Natural killer cell (primary cell): ENCODE measurements around the gene PLEKHH2. TPM values are rescaled to one million over a fixed set of nuclear protein-coding genes. Genes with fewer than 3 reads are reported as not detected.

Experiments
- ATAC-seq, 3 donors: fragments of 150-1000 bp in 2 of 3; fragments of 200-7000 bp in 1 of 3; cut with Tn5 transposase; 1 replicate in 1 of 3; 2 replicates in 2 of 3; pipeline ENCODE4 v1.10.0; 2021; ENCODE audit warnings: mild to moderate bottlenecking in 2 of 3, moderate library complexity in 2 of 3
- DNase-seq, 2 donors: peaks; one replicate each; pipeline versions ENCODE4 v3.0.0 to v3.0.0-alpha.2; 2013 to 2021; ENCODE audit warnings: mixed read lengths in 1 of 2
- H3K27ac ChIP-seq: one replicate; pipeline ENCODE4 v1.5.1; 2013; ENCODE audit warnings: mild to moderate bottlenecking, low read length
- H3K27me3 ChIP-seq: one replicate; pipeline ENCODE4 v1.6.1; 2013; ENCODE audit warnings: low read length; ENCODE audit not compliant: control insufficient read depth, insufficient read depth
- H3K36me3 ChIP-seq: one replicate; pipeline ENCODE4 v1.6.1; 2013; ENCODE audit warnings: low read length; ENCODE audit not compliant: control insufficient read depth, insufficient read depth
- H3K4me1 ChIP-seq: one replicate; pipeline ENCODE4 v1.6.1; 2013; ENCODE audit warnings: low read length; ENCODE audit not compliant: control insufficient read depth, insufficient read depth
- H3K4me3 ChIP-seq: one replicate; pipeline ENCODE4 v1.5.1; 2013; ENCODE audit warnings: low read length
- H3K9me3 ChIP-seq: one replicate; pipeline ENCODE4 v1.6.1; 2013; ENCODE audit warnings: low read length; ENCODE audit not compliant: control insufficient read depth, insufficient read depth
- H3K27ac Mint-ChIP-seq, 2 donors: one replicate each; pipeline ENCODE4 v1.8.0; 2022; ENCODE audit warnings: mild to moderate bottlenecking in 2 of 2, mixed read lengths in 2 of 2, moderate library complexity in 1 of 2
- H3K27me3 Mint-ChIP-seq, 2 donors: one replicate each; pipeline ENCODE4 v1.8.0; 2022; ENCODE audit warnings: low read depth in 2 of 2, mixed read lengths in 2 of 2
- H3K36me3 Mint-ChIP-seq: one replicate; pipeline ENCODE4 v1.8.0; 2022; ENCODE audit warnings: mixed read lengths
- H3K4me1 Mint-ChIP-seq, 2 donors: one replicate each; pipeline ENCODE4 v1.8.0; 2022; ENCODE audit warnings: mixed read lengths in 2 of 2
- H3K4me3 Mint-ChIP-seq: one replicate; pipeline ENCODE4 v1.8.0; 2022; ENCODE audit warnings: mild to moderate bottlenecking, moderate library complexity, mixed read lengths
- H3K9me3 Mint-ChIP-seq, 2 donors: one replicate each; pipeline ENCODE4 v1.8.0; 2022; ENCODE audit warnings: mixed read lengths in 2 of 2
- WGBS: methylation state at CpG from one replicate; pipeline ENCODE4 v1.1.7; 2013; ENCODE audit warnings: missing lambda C conversion rate; ENCODE audit not compliant: insufficient coverage; 5-methylcytosine and 5-hydroxymethylcytosine counted together
- intact Hi-C: fragments of 100-400 bp; cut with micrococcal nuclease; formaldehyde crosslinking; loops from one replicate; pipeline ENCODE4 v1.14.2; 2022
- total RNA-seq, 4 donors: library from RNA; stranded (reverse); fragments of 120-200 nt in 1 of 4; gene quantifications; one replicate each; pipeline versions ENCODE4 v1.2.3 to v1.2.4, GENCODE V29; 2013 to 2022
- TF ChIP-seq, protein P1 (sequence below): fragments of 200-600 bp; IDR thresholded peaks from one replicate; pipeline ENCODE4 v1.8.0; 2022; ENCODE audit warnings: antibody characterized with exemption

Gene PLEKHH2
- total RNA-seq, 3 donors from 2014 or later (not counting 1 experiment from before 2014, with no cell fraction given) = 0.07 to 0.28 (median 0.19) TPM

DNA sequence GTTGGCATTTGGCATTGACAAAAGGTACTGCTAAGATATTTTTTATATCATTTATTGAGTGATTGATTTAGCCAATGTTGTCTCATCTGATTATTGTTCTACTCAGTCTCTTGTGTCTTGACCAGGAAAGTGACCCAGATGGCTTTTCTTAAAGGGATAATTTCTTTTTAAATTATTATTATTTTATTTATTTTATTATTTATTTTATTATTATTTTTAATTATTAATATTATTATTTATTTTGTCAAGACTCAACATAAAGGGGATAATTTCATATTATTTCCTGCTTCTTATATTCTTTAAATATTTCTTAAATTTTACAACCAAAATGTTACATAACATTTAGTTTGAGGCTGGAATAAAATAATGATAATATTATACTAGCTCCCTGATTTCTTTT is 163.8 kb downstream of the PLEKHH2 start:
- Histone ChIP-seq H3K4me1 (no peaks in the 10 kb centered on the region), H3K36me3 (no peaks in the 10 kb centered on the region), H3K4me3 (no peak overlapping the region), H3K27ac (no peak overlapping the region), H3K9me3 (no peaks in the 10 kb centered on the region), H3K27me3 (no peaks in the 10 kb centered on the region)
- TF ChIP-seq, protein P1, sequence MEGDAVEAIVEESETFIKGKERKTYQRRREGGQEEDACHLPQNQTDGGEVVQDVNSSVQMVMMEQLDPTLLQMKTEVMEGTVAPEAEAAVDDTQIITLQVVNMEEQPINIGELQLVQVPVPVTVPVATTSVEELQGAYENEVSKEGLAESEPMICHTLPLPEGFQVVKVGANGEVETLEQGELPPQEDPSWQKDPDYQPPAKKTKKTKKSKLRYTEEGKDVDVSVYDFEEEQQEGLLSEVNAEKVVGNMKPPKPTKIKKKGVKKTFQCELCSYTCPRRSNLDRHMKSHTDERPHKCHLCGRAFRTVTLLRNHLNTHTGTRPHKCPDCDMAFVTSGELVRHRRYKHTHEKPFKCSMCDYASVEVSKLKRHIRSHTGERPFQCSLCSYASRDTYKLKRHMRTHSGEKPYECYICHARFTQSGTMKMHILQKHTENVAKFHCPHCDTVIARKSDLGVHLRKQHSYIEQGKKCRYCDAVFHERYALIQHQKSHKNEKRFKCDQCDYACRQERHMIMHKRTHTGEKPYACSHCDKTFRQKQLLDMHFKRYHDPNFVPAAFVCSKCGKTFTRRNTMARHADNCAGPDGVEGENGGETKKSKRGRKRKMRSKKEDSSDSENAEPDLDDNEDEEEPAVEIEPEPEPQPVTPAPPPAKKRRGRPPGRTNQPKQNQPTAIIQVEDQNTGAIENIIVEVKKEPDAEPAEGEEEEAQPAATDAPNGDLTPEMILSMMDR = no peak
- H3K27me3 Mint-ChIP-seq = peaks cover 0 to 5% of the 10 kb centered on the region in 2 donors
- no peaks in the 10 kb centered on the region for H3K9me3 Mint-ChIP-seq
- no peaks in the 10 kb centered on the region for H3K36me3 Mint-ChIP-seq
- no peaks in the 10 kb centered on the region for H3K4me1 Mint-ChIP-seq
- DNase-seq = no peak
- H3K4me3 Mint-ChIP-seq = no peak overlapping the region
- intact Hi-C loops = no loop called here
- no peak overlapping the region for H3K27ac Mint-ChIP-seq
- no peak for ATAC-seq

DNA sequence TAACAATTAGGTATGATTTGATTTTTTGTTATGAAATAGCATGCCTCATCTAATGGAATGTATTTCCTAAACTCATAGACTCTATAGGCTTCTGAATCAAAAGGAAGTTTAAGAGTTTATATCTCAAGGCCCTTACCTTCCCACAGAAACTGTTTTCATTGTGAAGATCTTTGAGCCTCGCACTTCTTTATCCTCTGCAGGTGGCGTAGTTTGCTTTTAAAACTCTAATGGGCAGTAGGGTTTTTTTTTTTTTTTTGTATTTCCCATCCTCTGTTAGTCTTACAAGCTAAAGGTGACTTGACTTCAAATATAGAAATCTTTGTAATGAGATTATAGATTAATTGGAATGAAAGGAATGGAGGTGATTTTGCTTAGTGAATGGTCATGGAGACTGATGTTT is 165.1 kb downstream of the PLEKHH2 start:
- DNase-seq = no peak
- H3K27ac Mint-ChIP-seq = no peak overlapping the region
- peaks cover 0 to 5% of the 10 kb centered on the region in 2 donors for H3K27me3 Mint-ChIP-seq
- no peaks in the 10 kb centered on the region for H3K9me3 Mint-ChIP-seq
- Histone ChIP-seq H3K4me1 (no peaks in the 10 kb centered on the region), H3K9me3 (no peaks in the 10 kb centered on the region), H3K4me3 (no peak overlapping the region), H3K27me3 (no peaks in the 10 kb centered on the region), H3K36me3 (no peaks in the 10 kb centered on the region), H3K27ac (no peak overlapping the region)
- H3K4me1 Mint-ChIP-seq = no peaks in the 10 kb centered on the region
- intact Hi-C loops = no loop called here
- TF ChIP-seq, protein P1 = no peak
- H3K4me3 Mint-ChIP-seq = no peak overlapping the region
- no peaks in the 10 kb centered on the region for H3K36me3 Mint-ChIP-seq
- no CpG with 5 or more reads among the region's 2 CpGs for WGBS
- ATAC-seq = no peak

DNA sequence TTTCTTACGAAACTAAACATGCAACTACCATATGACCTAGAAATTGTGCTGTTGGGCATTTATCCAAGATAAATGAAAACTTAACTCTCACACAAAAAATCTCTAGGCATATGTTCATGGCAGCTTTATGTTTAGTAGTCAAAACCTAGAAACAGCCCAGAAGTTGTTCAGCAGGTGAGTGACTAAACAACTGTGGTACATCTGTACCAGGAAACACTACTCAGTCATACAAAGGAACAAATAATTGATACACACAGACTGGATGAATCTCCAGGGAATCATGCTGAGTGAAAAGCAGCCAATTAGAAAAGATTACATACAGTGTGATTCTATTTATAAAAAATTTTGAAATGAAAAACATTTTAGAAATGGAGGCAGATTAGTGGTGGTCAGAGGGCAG is 166.1 kb downstream of the PLEKHH2 start:
- Mint-ChIP-seq H3K4me3 (no peak overlapping the region), H3K9me3 (no peaks in the 10 kb centered on the region), H3K27me3 (peaks cover 0 to 5% of the 10 kb centered on the region in 2 donors), H3K4me1 (no peaks in the 10 kb centered on the region), H3K36me3 (no peaks in the 10 kb centered on the region), H3K27ac (no peak overlapping the region)
- intact Hi-C loops = no loop called here
- H3K9me3 ChIP-seq = no peaks in the 10 kb centered on the region
- no peak overlapping the region for H3K4me3 ChIP-seq
- no peak for ATAC-seq
- DNase-seq = no peak
- H3K4me1 ChIP-seq = no peaks in the 10 kb centered on the region
- no peak overlapping the region for H3K27ac ChIP-seq
- TF ChIP-seq, protein P1 = no peak
- no CpG with 5 or more reads among the region's 1 CpG for WGBS
- H3K36me3 ChIP-seq = no peaks in the 10 kb centered on the region
- no peaks in the 10 kb centered on the region for H3K27me3 ChIP-seq

DNA sequence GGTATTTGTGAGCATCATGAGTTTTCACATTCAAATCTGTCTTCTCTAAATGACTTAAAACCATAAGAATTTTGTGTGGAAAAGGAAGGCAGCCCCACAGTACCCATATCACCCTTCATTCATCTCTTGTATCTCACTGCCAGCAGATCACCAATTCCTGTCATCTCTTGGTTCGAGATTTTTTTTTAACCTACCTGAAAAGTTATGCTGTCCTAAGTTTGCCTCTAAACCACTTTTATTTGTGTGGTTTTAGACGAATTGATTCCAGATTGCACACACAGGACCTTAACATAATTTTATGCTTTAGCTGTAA is 169.6 kb downstream of the PLEKHH2 start:
- Histone ChIP-seq H3K36me3 (no peaks in the 10 kb centered on the region), H3K27ac (no peak overlapping the region), H3K4me1 (no peaks in the 10 kb centered on the region), H3K9me3 (no peaks in the 10 kb centered on the region), H3K4me3 (no peak overlapping the region), H3K27me3 (no peaks in the 10 kb centered on the region)
- intact Hi-C loops = no loop called here
- no peak for DNase-seq
- Mint-ChIP-seq H3K4me3 (no peak overlapping the region), H3K9me3 (no peaks in the 10 kb centered on the region), H3K27ac (no peak overlapping the region), H3K4me1 (no peaks in the 10 kb centered on the region), H3K27me3 (peaks cover 0 to 5% of the 10 kb centered on the region in 2 donors), H3K36me3 (no peaks in the 10 kb centered on the region)
- 86% methylated on average over 1 of the region's 2 CpGs for WGBS
- TF ChIP-seq, protein P1 = no peak
- ATAC-seq = no peak
